Astrocyte of the cerebellum (primary cell): ENCODE data around the gene ABCB7.

Experiments used
- DNase-seq: peaks from one replicate; pipeline ENCODE4 v3.0.0-alpha.2; 2011; ENCODE audit warnings: low read depth
- H3K4me3 ChIP-seq: 2 replicates; pipeline ENCODE4 v1.5.1; 2011; ENCODE audit warnings: mild to moderate bottlenecking, low read depth, low read length, moderate library complexity
- CTCF ChIP-seq: IDR thresholded peaks from 2 replicates; pipeline ENCODE4 v1.5.1; 2012; ENCODE audit warnings: low read length, low read depth, moderate library complexity, mild to moderate bottlenecking; ENCODE audit errors: missing control alignments
- in situ Hi-C: cut with HindIII; loops from 2 replicates; pipeline ENCODE4 v1.10.0; 2017; ENCODE audit warnings: low sequenced_read_pairs

The ABCB7 gene

GRCh38 chrX:75118296-75118695 lies 37.8 kb downstream of the ABCB7 start:
- in situ Hi-C loops: no loop called here
- TF ChIP-seq CTCF: no peak

GRCh38 chrX:75115707-75116413 lies 40.2 kb downstream of the ABCB7 start:
- no peak for DNase-seq
- no peak overlapping the region for H3K4me3 ChIP-seq
- in situ Hi-C loops: no loop called here
- no peak for TF ChIP-seq CTCF

More at GRCh38 chrX:75118296-75118695, 37.8 kb downstream of the ABCB7 start:
- no peak overlapping the region for H3K4me3 ChIP-seq
- no peak for DNase-seq

GRCh38 chrX:75114638-75115037 lies 41.4 kb downstream of the ABCB7 start:
- TF ChIP-seq CTCF: no peak
- no peak overlapping the region for H3K4me3 ChIP-seq
- no peak for DNase-seq
- in situ Hi-C loops: no loop called here

- no peak overlapping the region for H3K4me3 ChIP-seq
- no peak for TF ChIP-seq CTCF
- DNase-seq: no peak
- in situ Hi-C loops: no loop called here
Measured at GRCh38 chrX:75113664-75114063, 42.4 kb downstream of the ABCB7 start.

- no peak for DNase-seq
- no peak overlapping the region for H3K4me3 ChIP-seq
- no peak for TF ChIP-seq CTCF
- in situ Hi-C loops: no loop called here
Measured at GRCh38 chrX:75107863-75108509, 48.1 kb downstream of the ABCB7 start.

- in situ Hi-C loops: no loop called here
- TF ChIP-seq CTCF: no peak
- DNase-seq: no peak
- H3K4me3 ChIP-seq: no peak overlapping the region
Measured at GRCh38 chrX:75106772-75107171, 49.3 kb downstream of the ABCB7 start.
